RKO (cell line): ENCODE measurements around the gene PGF.

Source experiments
- DNase-seq: peaks from one replicate; pipeline ENCODE4 v3.0.0-alpha.2; 2016; ENCODE audit warnings: low spot score

The PGF gene

DNA sequence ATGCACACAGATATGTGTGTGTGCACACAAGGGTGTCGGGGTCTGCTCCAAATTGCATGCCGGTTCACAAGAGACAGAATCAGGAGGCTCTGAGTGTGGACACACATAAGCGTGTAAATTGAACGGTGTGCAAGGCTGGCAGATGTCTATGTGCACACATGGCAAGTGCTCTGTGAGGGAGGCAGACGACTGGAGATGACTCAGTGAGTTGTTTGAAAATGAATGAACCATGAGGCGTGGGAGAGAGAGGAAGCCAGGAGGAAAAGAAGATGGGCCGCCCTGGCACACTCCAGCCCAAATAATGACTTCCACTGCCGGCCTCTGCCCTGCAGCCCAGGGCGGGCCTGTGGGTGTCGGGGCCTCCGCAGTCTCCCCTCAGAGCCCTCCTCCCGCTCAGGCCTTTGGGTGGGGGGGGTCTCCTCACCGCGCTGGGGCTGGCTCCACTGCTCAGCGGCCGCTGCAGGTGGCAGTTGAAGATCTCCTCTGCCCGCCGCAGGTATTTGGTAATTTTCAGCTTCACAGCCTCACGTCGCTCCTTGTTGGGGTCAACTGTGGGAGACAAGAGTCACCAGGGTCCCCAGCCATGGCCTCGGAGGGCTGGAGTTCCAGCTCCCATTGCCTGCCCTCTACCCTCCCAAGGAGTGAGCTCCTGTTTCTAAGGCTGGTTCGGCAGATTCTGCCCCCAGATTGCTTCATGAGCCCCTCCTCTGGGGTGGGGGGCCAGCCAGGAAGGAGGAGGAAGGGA is 35.8 kb downstream of the PGF start:
- no peak for DNase-seq

GRCh38 chr14:74918380-74918779 is 37.0 kb downstream of the PGF start:
- DNase-seq = no peak

- no peak for DNase-seq
These were observed 37.7 kb downstream of the PGF start for GRCh38 chr14:74917646-74918081.

DNA sequence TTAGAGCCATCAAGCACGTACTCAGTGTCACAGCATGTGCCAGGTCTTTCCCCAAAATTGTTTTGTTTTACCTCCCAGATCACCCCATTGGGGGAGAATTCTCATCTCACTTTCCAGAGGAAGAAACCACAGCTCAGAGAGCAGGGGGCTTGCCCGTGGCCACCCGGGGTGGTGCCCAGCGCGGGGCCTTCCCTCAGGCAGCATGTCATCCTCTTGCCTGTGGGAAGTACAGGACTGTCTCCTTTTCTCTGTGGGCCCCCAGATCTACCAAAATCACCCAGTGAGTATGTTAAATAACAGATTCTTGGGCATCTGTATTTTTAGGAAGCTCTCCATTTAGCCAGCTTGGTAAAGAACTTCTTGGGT is 38.2 kb downstream of the PGF start:
- DNase-seq = no peak

DNA sequence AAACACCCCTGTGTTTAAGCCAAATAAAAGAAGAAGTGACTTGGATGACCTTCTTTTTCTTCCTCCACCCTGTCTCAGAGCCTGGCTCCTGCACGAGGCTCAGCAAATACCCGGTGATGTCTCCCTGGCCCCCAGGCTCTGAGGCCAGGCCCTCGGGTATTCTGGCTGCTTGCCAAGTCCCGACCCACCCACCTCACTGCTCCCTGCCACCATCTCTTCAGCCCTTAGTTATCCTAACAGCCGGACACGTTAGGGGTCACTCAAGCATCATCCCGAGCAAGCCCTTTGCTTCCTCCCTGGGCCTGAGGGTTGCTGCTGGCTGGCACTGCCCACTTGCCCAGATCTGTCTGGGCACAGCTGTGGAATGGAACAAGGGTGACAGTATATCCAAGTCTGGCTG is 39.6 kb downstream of the PGF start:
- DNase-seq = no peak

DNA sequence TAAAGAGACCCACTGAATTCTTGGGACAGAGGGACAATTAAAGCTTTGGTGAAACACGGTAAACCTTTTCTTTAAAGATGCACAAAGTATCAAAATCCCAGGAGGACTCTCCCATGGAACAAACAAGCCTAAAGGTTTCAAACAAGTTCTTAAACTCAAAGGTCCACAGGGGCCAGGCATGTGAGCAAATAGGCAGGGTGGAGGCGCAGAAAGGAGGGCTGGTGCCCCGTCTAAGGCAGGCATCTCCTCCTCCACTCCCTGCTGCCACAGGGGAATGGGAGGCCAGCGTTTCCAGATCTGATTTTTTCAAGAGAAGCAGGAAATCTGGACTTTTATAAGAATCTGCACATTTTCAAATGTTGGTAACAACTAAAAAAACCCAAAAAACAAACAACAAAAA is 40.0 kb downstream of the PGF start:
- no peak for DNase-seq

GRCh38 chr14:74913986-74914573 is 41.3 kb downstream of the PGF start:
- peak; percentile 65 for DNase-seq

DNA sequence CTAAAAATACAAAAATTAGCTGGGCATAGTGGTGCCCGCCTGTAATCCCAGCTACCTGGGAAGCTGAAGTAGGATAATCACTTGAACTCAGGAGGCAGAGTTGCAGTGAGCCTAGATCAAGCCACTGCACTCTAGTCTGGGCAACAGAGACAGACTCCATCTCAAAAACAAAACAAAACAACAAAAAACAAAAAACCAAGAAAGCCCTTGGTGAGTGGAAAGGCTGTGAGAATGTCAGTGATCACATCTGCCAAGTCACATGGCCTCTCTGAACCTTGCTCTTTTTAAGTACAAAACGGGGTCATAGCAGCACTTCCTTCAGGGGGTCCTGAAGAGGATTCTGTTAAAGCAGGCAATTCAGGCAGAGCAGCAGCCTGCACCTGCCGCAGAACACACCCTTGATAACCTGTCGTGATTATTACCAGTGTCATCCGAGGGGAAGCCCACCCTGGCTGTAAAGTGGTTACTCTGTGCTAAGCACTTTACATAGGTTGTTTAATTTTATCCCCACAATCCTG is 41.9 kb downstream of the PGF start:
- DNase-seq = no peak

- DNase-seq = no peak
These were observed 42.6 kb downstream of the PGF start for GRCh38 chr14:74912801-74913200.

- DNase-seq = no peak
These were observed 43.3 kb downstream of the PGF start for GRCh38 chr14:74912111-74912510.

GRCh38 chr14:74911704-74912103 is 43.7 kb downstream of the PGF start:
- no peak for DNase-seq

GRCh38 chr14:74911221-74911620 is 44.2 kb downstream of the PGF start:
- no peak for DNase-seq

DNA sequence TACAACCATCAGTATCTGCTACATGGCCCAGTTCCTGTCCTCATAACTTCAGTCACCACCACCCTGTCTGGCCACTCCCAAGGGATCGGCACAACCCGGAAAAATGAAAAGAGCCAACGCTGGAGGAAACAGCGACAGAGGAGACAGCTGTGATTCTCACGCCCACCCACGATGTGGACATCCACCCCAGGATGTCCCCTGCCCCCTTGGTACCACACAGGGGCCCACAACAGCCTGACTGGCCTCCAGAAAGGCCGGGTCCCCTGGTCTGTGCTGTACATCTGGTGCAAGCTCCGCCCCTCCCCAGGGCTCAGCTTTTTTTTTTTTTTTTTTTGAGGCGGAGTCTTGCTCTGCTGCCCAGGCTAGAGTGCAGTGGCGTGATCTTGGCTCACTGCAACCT is 44.8 kb downstream of the PGF start:
- DNase-seq = no peak

GRCh38 chr14:74909911-74910310 is 45.5 kb downstream of the PGF start:
- DNase-seq = no peak

DNA sequence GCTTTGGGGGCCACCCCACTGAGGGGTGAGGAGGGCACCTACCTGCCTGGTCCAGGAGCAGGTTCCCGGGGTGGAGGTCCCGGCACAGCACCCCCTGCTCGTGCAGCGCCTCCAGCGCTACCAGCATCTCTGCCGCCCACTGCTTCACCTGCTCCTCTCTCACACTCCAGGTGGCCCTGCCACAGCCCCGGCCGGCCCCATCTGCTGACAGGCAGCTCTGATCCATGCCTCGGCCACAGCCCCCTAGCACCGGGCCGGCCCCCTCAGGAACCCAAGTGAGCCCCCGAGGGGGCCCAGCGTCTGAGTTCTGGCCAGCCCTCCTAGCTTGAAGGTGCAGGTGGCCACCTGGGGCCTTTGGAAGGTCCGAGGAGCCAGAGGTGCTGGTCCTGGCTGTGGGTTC is 45.9 kb downstream of the PGF start:
- no peak for DNase-seq

GRCh38 chr14:74908861-74909341 is 46.5 kb downstream of the PGF start:
- DNase-seq = no peak

DNA sequence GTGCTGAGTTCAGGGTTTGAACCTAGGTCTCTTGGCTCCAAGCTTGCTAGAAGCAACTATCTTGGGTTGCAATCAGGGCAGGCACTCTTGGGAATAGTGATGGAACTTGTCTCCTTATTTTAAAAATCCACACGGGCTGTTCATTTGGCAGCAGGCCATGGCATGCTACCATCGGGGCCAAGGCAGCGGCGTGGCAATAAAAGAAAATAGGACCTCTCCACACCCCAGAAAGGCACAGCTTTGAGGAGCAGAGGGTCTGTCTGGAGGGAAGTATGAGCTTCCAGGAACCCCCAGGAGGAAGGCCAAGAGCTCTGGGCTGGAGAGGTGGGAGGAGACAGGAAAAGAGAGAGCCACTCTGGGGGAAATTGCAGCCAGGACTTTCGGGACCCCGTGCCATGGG is 47.7 kb downstream of the PGF start:
- DNase-seq = no peak

- no peak for DNase-seq
These were observed 48.4 kb downstream of the PGF start for GRCh38 chr14:74906925-74907521.

GRCh38 chr14:74905595-74906142 is 49.7 kb downstream of the PGF start:
- DNase-seq = peak; percentile 29

GRCh38 chr14:74904635-74905503 is 50.5 kb downstream of the PGF start:
- no peak for DNase-seq

GRCh38 chr14:74902941-74903705 is 52.3 kb downstream of the PGF start:
- no peak for DNase-seq
